Right lobe of liver (tissue), 4 donors: Measurements from ENCODE around the gene KRTAP6-3.

Source experiments
- CTCF ChIP-seq, 4 donors: fragments of 200-600 bp in 3 of 4; fragments of 450-650 bp in 1 of 4; IDR thresholded peaks; one replicate each; pipeline versions ENCODE4 v1.5.1 to v1.8.0; 2016 to 2022; ENCODE audit warnings: antibody characterized with exemption in 4 of 4, mild to moderate bottlenecking in 2 of 4
- POLR2A ChIP-seq: fragments of 450-650 bp; IDR thresholded peaks from one replicate; pipeline ENCODE4 v1.6.1; 2017; ENCODE audit warnings: antibody characterized with exemption, mild to moderate bottlenecking
- donor health status: DM: no; HTN: no; CAD: no.
- donor health status: DM: no; HTN: no; CAD: no.
- donor health status: DM: no; HTN: yes; CAD: no.

GRCh38 chr21:30616125-30616524 is 23.9 kb downstream of the KRTAP6-3 start, which contains the start of gene KRTAP20-1:
- TF ChIP-seq POLR2A (no peak), CTCF (IDR thresholded peaks at IDR 0.05) (no peak)
